ENCODE measurements around the gene DRD5.
"Not testable (repeated sequence)": the region's sequence is repeated elsewhere in the genome, so short reads cannot be mapped to it uniquely, and the experiment has no call there.

The DRD5 gene

DNA sequence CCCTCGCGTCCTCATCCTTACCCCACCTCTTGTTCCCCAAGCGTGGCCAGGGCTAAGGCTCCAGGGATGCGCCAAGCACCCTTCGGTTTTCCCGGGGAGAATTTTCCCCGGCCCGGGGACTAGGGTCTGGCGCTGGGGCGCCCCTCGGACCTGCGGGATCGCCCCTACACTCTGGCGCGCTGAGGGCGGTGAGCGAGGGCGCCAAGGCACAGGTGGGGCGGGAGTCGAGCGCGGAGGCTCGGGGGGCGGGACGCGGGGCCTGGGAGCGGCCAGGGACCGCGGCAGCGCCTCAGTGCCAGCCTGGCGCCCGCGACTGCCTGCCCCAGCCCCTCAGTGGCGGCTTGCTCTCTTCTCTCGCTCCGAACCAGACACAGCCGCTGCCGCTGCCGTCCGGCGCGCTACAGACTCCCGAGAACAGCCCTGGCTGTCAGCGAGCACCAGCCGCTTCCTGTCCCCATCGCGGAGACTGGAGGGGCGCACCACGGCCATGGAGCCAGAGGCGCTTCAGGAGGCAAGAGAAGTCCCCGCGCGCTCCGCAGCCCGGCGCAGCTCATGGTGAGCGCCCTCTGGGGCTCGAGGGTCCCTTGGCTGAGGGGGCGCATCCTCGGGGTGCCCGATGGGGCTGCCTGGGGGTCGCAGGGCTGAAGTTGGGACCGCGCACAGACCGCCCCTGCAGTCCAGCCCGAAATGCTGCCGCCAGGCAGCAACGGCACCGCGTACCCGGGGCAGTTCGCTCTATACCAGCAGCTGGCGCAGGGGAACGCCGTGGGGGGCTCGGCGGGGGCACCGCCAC is at the start of gene DRD5:
Gene DRD5, plus strand, starts transcription at position 292 of the 793 bp plus-strand sequence. Its CDS starts 396 bp downstream, at position 688.
- FAIRE-seq (no peak), DNase-seq (ENCODE audit: extremely low spot score, insufficient read length, low read depth) (no peak)

DNA sequence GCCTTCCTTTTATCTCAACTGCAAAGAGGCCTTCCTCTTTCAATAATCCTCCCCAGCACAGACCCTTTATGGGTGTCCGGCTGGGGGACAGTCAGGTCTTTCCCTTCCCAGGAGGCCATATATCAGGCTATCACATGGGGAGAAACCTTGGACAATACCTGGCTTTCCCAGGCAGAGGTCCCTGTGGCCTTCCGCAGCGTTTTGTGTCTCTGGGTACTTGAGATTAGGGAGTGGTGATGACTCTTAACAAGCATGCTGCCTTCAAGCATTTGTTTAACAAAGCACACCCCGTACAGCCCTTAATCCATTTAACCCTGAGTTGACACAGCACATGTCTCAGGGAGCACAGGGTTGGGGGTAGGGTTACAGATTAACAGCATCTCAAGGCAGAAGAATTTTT is 49.2 kb upstream of the DRD5 start:
- not testable (repeated sequence) for FAIRE-seq; DNase-seq (ENCODE audit: extremely low spot score, insufficient read length, low read depth)

DNA sequence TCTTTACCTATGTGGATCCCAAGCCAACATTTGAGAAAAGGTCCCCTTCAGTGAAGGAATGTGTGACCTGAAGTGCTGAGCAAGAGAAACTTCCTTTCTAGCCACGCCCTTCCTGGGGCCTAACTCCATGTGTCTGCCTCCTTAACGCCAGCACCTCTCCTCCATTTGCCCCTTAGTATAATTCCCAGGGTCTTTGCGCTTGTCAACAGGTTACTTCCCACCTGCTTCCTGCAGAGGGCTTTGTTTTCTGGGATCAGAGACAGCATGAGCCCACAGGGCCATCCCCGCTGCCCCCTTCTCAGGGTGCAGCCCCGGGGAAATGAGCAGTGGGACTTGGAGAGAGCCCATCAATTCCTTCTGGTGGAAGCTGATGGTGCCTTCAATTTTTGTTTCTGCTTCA is 45.9 kb upstream of the DRD5 start:
- DNase-seq (ENCODE audit: extremely low spot score, insufficient read length, low read depth): no peak
- FAIRE-seq: no peak

DNA sequence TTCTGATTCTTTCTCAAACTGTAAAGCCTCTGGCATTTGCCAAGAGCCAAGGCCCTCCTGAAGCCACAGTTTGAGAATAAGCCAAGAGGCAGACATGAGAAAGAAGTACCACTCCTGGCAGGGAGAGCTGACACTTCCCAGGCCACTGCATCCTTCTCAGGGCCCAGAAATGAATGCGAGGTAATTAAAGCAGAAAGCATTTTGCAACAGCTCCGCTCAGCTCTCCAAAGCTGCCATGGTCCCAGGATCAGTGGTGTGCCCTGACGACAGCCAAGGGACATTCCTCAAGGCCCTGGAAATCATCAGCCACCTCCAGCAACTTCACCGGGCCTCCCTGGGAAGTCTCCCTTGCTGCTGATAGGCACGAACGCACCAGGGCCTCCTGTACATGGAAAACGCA is 44.2 kb upstream of the DRD5 start:
- FAIRE-seq: not testable (repeated sequence)

DNA sequence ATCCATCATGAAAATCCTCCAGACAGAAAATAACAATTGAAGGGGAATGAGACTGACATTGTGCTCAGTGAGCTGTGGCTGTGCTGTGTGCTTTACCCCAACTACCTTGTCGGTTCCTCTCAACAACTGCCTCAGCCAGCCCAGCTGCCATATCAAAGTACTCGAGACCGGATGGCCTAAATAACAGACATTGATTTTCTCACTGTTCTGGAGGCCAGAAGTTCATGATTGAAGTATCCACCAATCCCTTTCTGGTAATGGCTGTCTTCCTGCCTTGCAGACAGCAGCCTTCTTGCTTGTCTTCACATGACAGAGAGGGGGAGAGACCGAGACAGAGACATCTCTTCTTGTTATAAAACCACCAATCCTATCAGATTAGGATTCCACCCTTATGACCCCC is 37.6 kb upstream of the DRD5 start:
- DNase-seq (ENCODE audit: extremely low spot score, insufficient read length, low read depth); FAIRE-seq: not testable (repeated sequence)

More for the DNA sequence above, 44.2 kb upstream of the DRD5 start:
- DNase-seq (ENCODE audit: extremely low spot score, insufficient read length, low read depth): not testable (repeated sequence)

DNA sequence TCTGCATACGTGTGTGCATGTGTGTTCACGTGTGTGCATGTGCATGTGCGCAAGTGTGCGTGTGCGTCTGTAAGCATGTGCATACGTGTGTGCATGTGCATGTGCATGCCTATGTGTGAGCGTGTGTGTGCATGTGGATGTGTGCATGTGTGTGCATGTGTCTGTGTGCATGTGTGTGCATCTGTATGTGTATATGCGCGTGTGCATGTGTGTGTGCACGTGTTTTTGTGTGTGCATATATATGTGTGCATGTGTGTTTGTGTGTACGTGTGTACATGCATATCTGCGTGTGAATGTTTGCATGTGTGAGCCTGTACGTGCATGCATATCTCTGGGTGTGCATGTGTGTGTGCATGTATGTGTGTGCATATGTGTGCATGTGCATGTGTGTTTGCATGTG is 35.7 kb upstream of the DRD5 start:
- FAIRE-seq (no peak), DNase-seq (ENCODE audit: extremely low spot score, insufficient read length, low read depth) (no peak)

DNA sequence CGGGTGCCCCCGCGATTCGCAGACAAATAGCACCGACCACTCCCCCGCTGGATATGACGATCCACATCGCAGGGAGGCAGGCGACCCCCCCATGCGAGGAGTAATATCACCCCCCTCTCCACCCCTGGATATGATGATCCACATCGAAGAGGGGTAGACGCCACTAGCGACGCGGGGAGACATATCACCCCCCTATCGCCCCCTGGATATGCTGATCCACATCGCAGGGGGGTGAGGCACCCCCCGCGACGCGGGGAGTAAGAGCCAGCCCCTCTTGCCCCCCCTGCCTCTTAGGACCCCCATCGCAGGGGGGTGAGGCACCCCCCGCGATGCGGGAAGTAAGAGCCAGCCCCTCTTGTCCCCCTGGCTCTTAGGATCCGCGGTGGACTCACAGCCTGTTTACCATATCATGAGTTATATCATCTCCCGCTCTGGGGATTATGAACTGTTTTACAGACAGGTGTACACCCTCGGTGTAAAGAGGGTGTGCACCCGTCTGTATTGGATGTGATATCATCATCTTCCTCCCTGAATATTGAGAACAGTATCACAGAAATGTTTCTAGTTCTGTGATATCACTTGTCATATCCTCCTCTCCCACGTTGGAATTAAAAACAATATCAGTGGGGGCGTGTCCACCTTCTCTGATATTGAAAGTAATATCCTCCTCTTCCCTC is 22.7 kb upstream of the DRD5 start:
- no peak for DNase-seq (ENCODE audit: extremely low spot score, insufficient read length, low read depth)

DNA sequence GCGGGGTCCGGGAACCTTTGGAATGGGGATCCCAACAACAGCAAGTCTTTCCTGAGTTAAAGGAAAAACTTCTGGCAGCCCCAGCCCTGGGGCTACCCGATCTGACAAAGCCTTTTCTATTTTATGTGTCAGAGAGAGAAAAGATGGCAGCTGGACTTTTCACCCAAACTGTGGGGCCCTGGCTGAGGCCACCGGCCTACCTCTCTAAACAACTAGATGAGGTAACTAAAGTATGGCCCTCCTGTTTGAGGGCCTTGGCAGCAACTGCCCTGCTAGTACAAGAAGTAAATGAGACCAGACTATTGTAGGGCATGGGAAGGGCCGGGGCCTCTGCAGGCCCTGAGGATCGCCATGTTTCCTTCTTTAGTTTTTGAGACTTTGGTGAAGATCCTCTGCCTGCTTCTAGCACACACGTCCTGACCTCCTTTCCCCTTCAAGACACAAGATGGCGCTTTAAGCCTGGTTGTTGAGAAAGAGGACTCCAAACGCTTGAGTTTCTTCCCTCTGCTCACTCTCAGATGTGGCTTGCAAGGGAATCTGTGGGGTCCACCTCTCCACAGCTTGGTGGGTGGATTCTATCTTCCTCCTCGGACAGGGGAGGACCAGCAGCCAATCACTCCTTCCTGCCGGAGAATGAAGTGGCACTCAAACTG is 18.5 kb upstream of the DRD5 start:
- FAIRE-seq (peak; percentile 80), DNase-seq (ENCODE audit: extremely low spot score, insufficient read length, low read depth) (peak; percentile 36)

More for the DNA sequence above, 22.7 kb upstream of the DRD5 start:
- FAIRE-seq: no peak

DNA sequence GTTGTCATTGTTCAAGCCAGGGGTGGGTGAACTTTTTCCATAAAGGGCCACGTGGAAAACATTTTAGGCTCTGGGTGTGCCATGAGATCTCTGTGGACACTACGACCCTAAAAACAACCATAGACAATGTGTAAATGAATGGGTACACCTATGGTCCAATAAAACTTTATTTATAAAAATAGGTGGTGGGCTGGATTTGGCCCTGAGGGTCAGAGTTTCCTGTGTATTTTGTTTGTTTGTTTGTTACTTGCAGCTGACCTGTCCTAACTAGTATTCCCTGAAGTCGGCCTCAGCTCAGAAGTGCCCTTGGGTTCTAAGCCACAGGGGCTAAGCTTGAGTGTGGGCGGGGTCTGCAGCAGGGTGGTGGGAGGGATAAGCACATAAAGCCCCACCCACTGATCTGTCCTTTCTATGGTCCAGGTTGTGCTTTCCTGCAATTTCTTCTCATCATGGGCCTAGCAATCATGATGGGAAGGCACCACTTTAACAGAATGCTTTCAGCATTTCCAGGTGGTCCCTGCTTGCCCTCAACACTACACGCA is 17.2 kb upstream of the DRD5 start:
- FAIRE-seq: no peak
- DNase-seq (ENCODE audit: extremely low spot score, insufficient read length, low read depth): no peak

DNA sequence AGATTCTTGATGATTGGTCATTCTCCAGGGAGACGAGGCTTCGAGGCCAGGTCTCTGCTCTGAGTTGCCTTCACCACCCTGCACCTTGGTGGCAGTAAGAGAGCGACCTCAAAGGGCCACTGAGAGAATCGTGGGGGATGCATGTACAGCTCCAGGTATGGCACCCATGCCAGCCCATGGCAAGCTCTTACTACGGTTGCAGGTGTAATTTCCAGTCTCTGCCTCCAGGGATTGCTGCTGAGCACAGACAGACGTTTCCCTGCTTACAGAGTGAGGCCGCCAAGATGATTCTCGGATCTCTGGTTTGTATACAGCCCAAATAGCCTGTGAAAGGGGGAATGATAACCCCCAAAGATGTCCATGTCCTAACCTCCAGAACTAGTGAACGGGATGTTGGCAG is 16.3 kb upstream of the DRD5 start:
- FAIRE-seq: peak; percentile 78

DNA sequence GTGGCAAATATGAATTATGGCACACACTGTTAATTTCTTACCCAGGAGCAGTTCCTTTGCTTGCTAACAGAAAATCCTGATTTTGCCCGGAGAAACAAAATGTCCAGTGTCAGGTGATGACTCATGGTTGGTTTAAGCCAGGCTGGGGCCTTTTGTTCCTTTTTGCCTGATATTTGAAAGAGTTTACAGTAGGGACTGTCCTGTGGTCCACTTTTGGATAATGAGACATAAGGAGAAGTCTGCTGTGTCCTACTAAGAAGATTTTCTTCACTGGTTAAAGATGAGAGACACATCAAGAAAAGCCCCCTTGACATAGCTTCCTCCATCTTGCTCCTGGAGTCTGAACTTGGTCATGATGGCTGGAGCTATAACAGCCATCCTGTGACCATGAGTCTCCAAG is 12.1 kb upstream of the DRD5 start:
- FAIRE-seq: no peak
- no peak for DNase-seq (ENCODE audit: extremely low spot score, insufficient read length, low read depth)

More for the DNA sequence above, 16.3 kb upstream of the DRD5 start:
- peak; percentile 20 for DNase-seq (ENCODE audit: extremely low spot score, insufficient read length, low read depth)

DNA sequence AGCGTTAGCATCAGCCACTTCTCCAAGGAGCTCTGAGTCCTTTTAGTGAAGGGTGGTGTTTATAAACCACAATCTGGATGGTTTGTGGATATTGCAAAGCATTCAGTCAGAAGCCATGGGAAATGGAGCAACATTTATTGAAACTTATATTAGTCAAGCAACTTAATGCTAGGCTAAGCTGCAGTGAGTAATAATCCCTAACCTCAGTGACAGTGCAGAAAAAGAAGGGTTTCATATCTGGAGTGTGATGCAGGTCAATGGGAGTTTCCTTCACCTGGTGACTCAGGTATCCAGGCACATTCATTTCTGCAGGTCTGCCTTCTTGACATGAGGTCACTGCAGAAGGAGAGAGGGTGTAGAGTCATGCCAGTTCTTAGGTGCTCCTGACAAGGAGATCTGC is 10.4 kb upstream of the DRD5 start:
- no peak for FAIRE-seq
- no peak for DNase-seq (ENCODE audit: extremely low spot score, insufficient read length, low read depth)

DNA sequence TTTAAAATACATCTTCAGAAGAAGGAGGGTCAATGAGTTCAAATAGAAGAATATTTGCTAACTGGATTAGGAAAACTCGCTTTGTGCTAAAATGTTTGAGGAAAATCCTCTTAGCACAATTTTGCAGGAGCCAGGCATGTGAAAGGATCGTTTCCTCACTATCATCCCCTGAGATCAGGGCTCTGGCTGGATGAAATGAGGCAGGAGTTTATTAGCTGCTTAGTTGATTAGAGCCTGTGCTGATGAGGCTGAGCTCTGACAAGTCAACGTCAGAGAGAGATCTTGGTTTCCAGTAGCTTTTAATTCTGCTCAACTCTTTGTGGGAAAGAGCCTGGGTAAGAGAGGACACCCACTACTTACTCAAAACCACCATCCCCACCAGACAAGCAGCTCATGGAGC is 8.0 kb upstream of the DRD5 start:
- DNase-seq (ENCODE audit: extremely low spot score, insufficient read length, low read depth): no peak
- no peak for FAIRE-seq

DNA sequence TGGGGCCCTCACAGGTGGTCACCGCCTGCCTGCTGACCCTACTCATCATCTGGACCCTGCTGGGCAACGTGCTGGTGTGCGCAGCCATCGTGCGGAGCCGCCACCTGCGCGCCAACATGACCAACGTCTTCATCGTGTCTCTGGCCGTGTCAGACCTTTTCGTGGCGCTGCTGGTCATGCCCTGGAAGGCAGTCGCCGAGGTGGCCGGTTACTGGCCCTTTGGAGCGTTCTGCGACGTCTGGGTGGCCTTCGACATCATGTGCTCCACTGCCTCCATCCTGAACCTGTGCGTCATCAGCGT is 652 bp downstream of the DRD5 start:
- FAIRE-seq: no peak

DNA sequence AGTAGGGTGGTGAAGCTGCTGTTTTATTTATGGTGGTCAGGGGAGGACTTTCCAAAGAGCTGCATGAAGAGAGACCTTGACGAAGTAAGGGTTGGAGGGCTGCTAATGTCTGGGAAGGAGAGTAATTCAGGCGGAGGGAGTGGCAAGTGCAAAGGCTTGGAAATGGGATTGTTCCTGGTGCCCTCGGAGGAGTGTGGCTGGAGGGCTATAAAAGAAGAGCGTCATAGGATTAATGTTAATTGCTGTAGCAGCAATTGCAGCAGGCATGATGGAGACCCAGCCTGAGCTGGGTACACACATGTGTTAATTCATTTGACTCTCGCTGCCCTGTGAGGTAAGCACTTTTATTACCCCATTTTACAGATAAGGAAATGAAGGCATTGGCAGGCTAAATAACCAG is 4.5 kb downstream of the DRD5 start:
- FAIRE-seq; DNase-seq (ENCODE audit: extremely low spot score, insufficient read length, low read depth): not testable (repeated sequence)

More for the DNA sequence above, 652 bp downstream of the DRD5 start:
- DNase-seq (ENCODE audit: extremely low spot score, insufficient read length, low read depth): no peak

DNA sequence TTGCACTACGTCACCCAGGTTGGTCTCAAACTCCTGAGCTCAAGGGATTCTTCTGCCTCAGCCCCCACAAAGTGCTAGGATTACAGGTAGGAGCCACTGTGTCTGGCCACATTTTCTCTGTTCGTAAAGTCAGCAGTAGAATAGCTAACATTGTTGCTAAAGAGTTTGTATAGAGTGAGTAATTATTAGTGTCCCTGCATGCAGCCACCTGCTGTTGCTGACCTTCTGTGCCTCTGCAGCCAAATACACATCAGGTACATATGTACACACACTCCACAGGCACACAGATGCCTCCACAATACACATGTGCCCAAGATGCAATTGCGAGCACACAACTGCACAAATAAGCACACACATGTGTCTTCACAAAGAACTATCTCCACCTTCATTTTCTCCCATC is 10.9 kb downstream of the DRD5 start:
- DNase-seq (ENCODE audit: extremely low spot score, insufficient read length, low read depth) (no peak), FAIRE-seq (no peak)

DNA sequence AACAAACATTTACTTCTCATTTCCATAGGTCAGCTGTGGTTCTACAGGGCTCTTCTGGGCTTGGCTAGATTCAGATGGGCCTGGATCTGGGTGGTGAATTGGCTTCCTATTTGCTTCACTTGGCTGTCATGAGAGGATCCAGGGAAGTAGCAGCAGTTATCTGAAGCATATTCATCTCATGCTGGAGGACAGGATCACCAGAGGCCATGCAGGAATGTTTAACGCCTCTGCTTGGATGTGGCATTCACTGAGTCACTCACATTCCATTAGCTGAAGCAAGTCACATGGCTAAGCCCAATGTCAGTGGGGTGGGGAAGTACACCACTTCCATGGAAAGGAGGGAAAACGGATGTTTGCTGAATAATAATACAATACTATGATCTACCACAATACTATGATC is 15.2 kb downstream of the DRD5 start:
- not testable (repeated sequence) for DNase-seq (ENCODE audit: extremely low spot score, insufficient read length, low read depth); FAIRE-seq

DNA sequence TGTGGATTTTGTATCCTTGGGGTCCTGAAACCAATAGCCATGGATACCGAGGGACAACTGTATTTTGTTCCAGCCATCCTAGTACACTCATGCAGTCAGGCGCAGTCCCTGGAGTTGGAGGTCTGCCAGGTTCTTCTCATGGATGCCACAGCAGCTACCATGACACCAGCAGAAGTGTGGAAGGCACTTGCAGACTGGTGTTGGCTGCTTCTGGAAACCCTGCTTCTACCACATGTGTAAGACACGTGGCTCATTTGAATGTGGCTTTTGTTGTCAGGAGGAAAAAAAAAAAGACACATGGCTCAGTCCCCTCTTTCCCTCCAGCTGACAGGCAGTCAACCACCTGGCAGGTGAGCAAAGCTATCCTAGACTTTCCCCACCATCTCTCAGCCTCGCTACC is 19.4 kb downstream of the DRD5 start:
- no peak for DNase-seq (ENCODE audit: extremely low spot score, insufficient read length, low read depth)

DNA sequence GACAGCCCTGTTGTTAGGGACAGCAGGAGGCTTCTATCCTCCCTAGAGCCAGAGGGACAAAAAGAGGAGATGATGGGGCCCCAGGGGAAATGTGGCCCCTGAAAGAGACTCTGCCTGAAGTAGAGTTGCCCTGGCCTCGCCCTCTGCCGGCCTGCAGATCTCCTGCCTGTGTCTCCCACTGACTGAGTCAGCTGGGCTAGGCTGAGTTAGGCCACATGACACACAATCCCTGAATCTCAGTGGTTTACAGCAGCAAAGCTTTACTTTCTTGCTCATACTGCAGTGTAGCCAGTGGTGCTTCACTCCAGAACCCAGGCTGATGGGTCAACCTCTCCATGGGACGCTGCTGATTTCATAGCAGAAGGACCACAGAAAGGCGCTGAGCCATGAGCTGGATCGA is 23.5 kb downstream of the DRD5 start:
- FAIRE-seq: no peak
- DNase-seq (ENCODE audit: extremely low spot score, insufficient read length, low read depth): no peak

More for the DNA sequence above, 19.4 kb downstream of the DRD5 start:
- no peak for FAIRE-seq

DNA sequence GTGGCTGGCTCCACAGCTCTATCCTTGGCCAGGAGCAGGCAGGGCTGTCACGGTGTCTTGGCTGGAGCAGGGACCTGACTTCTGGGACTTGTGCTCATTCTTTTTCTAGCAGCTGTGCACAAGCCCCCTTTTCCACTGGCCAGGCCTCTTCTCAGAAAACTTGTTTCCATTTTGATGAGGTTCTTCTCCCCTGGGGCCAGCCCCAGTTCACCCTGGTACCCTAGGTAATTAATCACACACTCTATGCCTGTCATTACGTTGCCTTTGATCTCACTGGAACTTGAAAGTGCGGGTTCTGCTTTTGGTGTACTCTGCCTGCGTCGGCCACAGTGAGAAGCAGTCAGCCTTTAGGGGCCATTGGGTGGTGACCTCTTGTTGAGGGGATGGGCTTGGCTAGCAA is 26.6 kb downstream of the DRD5 start:
- no peak for FAIRE-seq
- no peak for DNase-seq (ENCODE audit: extremely low spot score, insufficient read length, low read depth)

DNA sequence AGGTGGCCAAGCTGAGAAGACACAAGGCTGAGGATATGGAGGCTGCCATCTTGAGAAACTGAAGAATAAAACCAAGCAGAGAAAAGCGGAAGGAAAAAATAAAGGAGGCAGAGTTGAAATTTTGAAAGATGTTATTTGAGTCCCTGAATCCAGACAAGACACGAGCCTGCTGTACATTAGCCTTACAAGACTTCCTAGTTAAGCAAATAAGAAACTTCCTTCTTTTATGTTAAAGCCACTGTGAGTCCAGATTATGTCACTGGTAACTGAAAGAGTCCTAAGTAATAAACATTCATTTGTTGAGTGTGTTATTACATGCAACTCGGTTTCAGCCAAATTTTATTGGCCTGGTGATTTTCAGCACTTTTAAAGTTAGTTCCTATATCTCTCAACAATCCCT is 30.4 kb downstream of the DRD5 start:
- DNase-seq (ENCODE audit: extremely low spot score, insufficient read length, low read depth) (no peak), FAIRE-seq (no peak)

Data from GM18507 (cell line).